ENCODE measurements around the gene CDH11.

DNA sequence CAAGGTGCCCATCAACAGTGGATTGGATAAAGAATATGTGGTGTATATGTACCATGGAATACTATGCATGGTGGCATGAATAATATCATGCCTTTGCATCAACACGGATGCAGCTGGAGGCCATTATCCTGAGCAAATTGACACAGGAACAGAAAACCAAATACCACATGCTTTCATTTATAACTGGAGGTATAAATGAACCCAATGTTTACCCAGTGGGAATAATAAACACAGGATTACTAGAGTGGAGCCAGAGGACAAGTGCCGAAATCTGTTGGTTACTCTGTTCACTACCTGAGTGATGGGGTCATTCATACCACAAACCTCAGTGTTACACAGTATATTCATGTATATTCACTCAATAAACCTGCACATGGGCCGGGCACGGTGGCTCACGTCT is 125.2 kb downstream of the CDH11 start:
- TF ChIP-seq, protein P1, sequence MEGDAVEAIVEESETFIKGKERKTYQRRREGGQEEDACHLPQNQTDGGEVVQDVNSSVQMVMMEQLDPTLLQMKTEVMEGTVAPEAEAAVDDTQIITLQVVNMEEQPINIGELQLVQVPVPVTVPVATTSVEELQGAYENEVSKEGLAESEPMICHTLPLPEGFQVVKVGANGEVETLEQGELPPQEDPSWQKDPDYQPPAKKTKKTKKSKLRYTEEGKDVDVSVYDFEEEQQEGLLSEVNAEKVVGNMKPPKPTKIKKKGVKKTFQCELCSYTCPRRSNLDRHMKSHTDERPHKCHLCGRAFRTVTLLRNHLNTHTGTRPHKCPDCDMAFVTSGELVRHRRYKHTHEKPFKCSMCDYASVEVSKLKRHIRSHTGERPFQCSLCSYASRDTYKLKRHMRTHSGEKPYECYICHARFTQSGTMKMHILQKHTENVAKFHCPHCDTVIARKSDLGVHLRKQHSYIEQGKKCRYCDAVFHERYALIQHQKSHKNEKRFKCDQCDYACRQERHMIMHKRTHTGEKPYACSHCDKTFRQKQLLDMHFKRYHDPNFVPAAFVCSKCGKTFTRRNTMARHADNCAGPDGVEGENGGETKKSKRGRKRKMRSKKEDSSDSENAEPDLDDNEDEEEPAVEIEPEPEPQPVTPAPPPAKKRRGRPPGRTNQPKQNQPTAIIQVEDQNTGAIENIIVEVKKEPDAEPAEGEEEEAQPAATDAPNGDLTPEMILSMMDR (conservative IDR thresholded peaks at IDR 0.05 in 1 of 2, IDR thresholded peaks at IDR 0.05 in 1 of 2; ENCODE audit: low read depth in 1 of 2, low read length in 2 of 2) = no peak
- TF ChIP-seq EZH2 (IDR thresholded peaks at IDR 0.05; ENCODE audit: low read length, missing control alignments) = no peak
